Uterus (tissue), 2 donors: ENCODE results near the gene NEDD4L.

Source experiments
- CTCF ChIP-seq, 4 experiments: fragments of 200-600 bp in 2 of 4; fragments of 450-650 bp in 2 of 4; sonication (generic) in 2 of 4; IDR thresholded peaks; one replicate each; pipeline ENCODE4 v1.5.1; 2016 to 2019; ENCODE audit warnings: antibody characterized with exemption in 4 of 4, mild to moderate bottlenecking in 2 of 4, moderate library complexity in 1 of 4
- POLR2A ChIP-seq, 2 donors: fragments of 450-650 bp; IDR thresholded peaks; one replicate each; pipeline ENCODE4 v1.6.1; 2016; ENCODE audit warnings: antibody characterized with exemption in 2 of 2, mild to moderate bottlenecking in 1 of 2, moderate library complexity in 1 of 2

- TF ChIP-seq CTCF (IDR thresholded peaks at IDR 0.05) (no peak), POLR2A (IDR thresholded peaks at IDR 0.05) (no peak)
Observed at GRCh38 chr18:58201268-58201667, 157.2 kb downstream of the NEDD4L start.
